ENCODE results near the gene DDX20.

DNA sequence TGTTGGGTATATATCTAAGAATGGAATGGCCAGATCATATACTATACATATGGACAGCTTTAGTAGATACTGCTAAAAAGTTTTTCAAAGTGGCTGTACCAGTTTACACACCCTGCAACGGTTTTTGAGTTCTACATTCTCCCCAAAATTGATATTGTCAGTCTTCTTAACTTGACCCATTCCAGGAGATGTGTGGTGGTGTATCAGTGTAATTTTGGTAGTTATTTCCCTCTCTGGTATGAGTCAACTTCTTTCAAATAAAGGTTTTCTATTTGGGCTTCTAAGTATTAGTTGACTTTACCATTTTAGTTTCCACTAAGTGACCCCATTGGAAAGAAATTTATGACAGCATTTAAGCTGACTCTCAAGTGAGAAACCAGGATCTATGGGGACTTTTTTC lies 45.7 kb upstream of the DDX20 start:
- TF ChIP-seq, protein P1, sequence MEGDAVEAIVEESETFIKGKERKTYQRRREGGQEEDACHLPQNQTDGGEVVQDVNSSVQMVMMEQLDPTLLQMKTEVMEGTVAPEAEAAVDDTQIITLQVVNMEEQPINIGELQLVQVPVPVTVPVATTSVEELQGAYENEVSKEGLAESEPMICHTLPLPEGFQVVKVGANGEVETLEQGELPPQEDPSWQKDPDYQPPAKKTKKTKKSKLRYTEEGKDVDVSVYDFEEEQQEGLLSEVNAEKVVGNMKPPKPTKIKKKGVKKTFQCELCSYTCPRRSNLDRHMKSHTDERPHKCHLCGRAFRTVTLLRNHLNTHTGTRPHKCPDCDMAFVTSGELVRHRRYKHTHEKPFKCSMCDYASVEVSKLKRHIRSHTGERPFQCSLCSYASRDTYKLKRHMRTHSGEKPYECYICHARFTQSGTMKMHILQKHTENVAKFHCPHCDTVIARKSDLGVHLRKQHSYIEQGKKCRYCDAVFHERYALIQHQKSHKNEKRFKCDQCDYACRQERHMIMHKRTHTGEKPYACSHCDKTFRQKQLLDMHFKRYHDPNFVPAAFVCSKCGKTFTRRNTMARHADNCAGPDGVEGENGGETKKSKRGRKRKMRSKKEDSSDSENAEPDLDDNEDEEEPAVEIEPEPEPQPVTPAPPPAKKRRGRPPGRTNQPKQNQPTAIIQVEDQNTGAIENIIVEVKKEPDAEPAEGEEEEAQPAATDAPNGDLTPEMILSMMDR (IDR thresholded peaks at IDR 0.05; ENCODE audit: low read length), result no peak
- no peak for TF ChIP-seq EZH2 (IDR thresholded peaks at IDR 0.05; ENCODE audit: borderline replicate concordance, low read length)
